ENCODE measurements around the gene TMEM131L. TPM values are rescaled to one million over a fixed set of nuclear protein-coding genes. Genes with fewer than 3 reads are reported as not detected.

The TMEM131L gene
- total RNA-seq, 2 experiments from 2014 or later, result 37.6 to 41.6 TPM

- Mint-ChIP-seq H3K9me3 (peaks cover 6% of the 10 kb centered on the region), H3K4me3 (no peak overlapping the region), H3K27ac (peak overlapping the region; percentile 97), H3K4me1 (ENCODE audit: low read depth) (peaks cover 93% of the 10 kb centered on the region), H3K27me3 (ENCODE audit: low read depth) (no peaks in the 10 kb centered on the region), H3K36me3 (ENCODE audit: low read depth) (peaks cover 19% of the 10 kb centered on the region)
- intact Hi-C loops (cut with micrococcal nuclease), result loop anchor here (1.0 kb wide), 1 partner anchor 10 kb away; no protein-coding TSS in a partner anchor
- CTCF ChIA-PET, result interaction anchor here (0.7 to 5.7 kb wide), 15 partner anchors 11 to 203 kb away, joined by 3 to 30 read pairs (median 4); partner anchors contain the start of gene TMEM131L
- no peak for DNase-seq
Observed at GRCh38 chr4:153531000-153531358, 64.8 kb downstream of the TMEM131L start.

DNA sequence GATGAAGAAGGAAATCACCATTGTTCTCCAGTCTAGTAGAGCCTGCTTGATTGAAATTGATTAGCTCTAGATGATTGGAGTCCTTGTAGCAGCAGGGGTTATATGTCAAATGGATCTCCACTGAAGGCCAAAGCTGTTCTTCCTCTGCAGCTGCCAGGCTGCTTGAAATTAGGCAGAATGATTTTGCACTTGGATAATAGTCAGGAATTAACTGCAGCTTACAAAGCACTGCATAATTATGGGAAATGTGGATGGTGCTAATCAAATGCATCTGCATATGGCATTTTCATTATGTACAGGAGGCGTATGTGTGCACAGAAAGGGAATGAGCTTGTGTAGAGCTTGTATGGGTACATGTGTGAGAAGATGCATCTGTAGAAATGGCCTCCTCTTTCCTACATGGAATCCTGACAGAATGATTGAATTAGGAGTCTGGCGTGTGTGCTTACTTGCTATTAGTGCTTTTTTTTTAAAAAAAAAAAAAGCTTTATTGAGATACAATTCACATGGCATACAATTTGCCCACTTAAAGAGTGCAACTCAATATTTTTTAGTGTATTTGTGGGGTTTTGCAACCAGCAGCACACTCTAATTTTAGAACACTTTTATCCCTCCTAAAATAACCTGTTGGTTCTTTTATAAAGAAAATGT lies 65.9 kb downstream of the TMEM131L start:
- CTCF ChIA-PET, result interaction anchor here (1.0 to 5.7 kb wide), 8 partner anchors 10 to 99 kb away, joined by 3 to 30 read pairs (median 6); partner anchors contain the start of gene TMEM131L
- H3K36me3 Mint-ChIP-seq (ENCODE audit: low read depth), result peaks cover 11% of the 10 kb centered on the region
- no peak for DNase-seq
- peak overlapping the region; percentile 1 for H3K27ac Mint-ChIP-seq
- H3K4me3 Mint-ChIP-seq, result no peak overlapping the region
- no peaks in the 10 kb centered on the region for H3K9me3 Mint-ChIP-seq
- intact Hi-C loops (cut with micrococcal nuclease), result no loop called here
- H3K27me3 Mint-ChIP-seq (ENCODE audit: low read depth), result no peaks in the 10 kb centered on the region
- peaks cover 91% of the 10 kb centered on the region for H3K4me1 Mint-ChIP-seq (ENCODE audit: low read depth)

GRCh38 chr4:153532636-153533035 lies 66.5 kb downstream of the TMEM131L start:
- Mint-ChIP-seq H3K9me3 (no peaks in the 10 kb centered on the region), H3K4me1 (ENCODE audit: low read depth) (peaks cover 89% of the 10 kb centered on the region), H3K27ac (no peak overlapping the region), H3K36me3 (ENCODE audit: low read depth) (peaks cover 8% of the 10 kb centered on the region), H3K27me3 (ENCODE audit: low read depth) (no peaks in the 10 kb centered on the region), H3K4me3 (no peak overlapping the region)
- DNase-seq, result no peak
- CTCF ChIA-PET, result interaction anchor here (1.0 to 5.7 kb wide), 4 partner anchors 9 to 100 kb away, joined by 3 to 30 read pairs (median 14); partner anchors contain the start of gene TMEM131L
- intact Hi-C loops (cut with micrococcal nuclease), result no loop called here

DNA sequence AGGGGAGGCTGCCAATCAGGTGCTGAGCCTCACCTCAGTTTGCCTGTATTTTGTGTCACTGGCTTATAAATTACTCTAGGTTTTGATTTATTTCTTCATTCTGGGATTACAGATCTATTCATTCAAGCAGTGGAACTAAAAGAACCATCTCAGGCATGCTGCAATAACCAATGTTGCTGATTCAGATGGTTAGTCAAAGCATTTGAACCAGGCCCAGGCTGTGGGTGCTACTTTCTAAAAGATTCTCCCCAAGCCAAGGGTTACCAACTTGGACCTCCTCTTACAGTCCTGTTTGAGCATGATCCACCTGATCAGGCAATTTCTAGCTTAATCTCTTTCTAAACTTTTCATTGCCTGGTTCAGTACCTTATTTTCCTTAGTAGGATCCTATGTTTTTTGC lies 67.2 kb downstream of the TMEM131L start:
- Mint-ChIP-seq H3K36me3 (ENCODE audit: low read depth) (peaks cover 8% of the 10 kb centered on the region), H3K27ac (peak overlapping the region; percentile 60), H3K9me3 (no peaks in the 10 kb centered on the region), H3K4me3 (no peak overlapping the region), H3K27me3 (ENCODE audit: low read depth) (no peaks in the 10 kb centered on the region), H3K4me1 (ENCODE audit: low read depth) (peaks cover 89% of the 10 kb centered on the region)
- peak; percentile 33 for DNase-seq
- CTCF ChIA-PET, result interaction anchor here (1.2 to 5.7 kb wide), 3 partner anchors 9 to 100 kb away, joined by 3 to 30 read pairs (median 7); partner anchors contain the start of gene TMEM131L
- intact Hi-C loops (cut with micrococcal nuclease), result no loop called here

DNA sequence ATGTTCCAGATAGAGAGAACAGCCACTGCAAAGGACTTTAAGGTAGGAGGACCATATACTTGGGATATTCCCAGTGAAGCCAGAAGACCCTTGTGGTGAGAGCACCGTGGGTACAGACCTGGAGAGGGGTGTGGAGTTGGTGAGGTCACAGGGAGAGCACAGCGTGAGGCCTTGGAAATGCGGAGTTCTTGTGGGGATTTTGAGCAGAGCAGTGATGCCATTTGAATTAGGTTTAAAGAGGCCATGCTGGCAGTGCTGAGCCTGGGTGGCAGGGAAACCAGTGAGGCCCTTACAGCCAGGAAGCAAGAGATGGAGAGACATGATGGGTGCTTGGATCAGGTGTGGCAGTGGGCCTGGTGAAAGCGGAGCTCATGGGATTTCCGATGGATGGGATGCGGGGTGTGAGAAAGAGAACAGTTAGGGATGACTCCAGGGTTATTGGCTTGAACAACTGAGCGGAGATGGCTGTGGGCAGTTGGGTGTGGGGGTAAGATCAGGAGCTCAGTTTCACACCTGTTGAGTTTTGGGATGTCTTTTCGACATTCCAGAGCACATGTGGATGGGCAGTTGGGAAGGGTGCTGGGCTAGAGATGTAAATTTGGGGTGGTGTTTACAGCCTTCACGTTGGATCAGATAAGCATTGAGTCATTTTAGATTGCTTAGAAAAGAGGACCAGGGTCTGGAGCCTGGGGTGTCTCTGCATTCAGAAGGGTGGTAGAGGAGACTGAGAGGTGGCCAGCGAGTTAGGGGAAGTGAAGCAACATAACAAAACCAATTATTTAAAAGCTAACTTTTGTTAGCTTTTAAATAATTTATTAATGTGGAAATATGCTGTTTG lies 68.9 kb downstream of the TMEM131L start:
- CTCF ChIA-PET, result interaction anchor here (0.8 to 2.6 kb wide), 11 partner anchors 7 to 189 kb away, joined by 3 to 19 read pairs (median 3); no protein-coding TSS in a partner anchor
- Mint-ChIP-seq H3K36me3 (ENCODE audit: low read depth) (peaks cover 8% of the 10 kb centered on the region), H3K4me3 (no peak overlapping the region), H3K27ac (peak overlapping the region; percentile 80), H3K4me1 (ENCODE audit: low read depth) (peaks cover 85% of the 10 kb centered on the region), H3K9me3 (no peaks in the 10 kb centered on the region), H3K27me3 (ENCODE audit: low read depth) (no peaks in the 10 kb centered on the region)
- no peak for DNase-seq
- intact Hi-C loops (cut with micrococcal nuclease), result no loop called here

GRCh38 chr4:153535772-153536513 lies 69.8 kb downstream of the TMEM131L start:
- no peak overlapping the region for H3K4me3 Mint-ChIP-seq
- CTCF ChIA-PET, result interaction anchor here (0.7 to 2.6 kb wide), 12 partner anchors 9 to 190 kb away, joined by 3 to 19 read pairs (median 3); no protein-coding TSS in a partner anchor
- intact Hi-C loops (cut with micrococcal nuclease), result no loop called here

DNA sequence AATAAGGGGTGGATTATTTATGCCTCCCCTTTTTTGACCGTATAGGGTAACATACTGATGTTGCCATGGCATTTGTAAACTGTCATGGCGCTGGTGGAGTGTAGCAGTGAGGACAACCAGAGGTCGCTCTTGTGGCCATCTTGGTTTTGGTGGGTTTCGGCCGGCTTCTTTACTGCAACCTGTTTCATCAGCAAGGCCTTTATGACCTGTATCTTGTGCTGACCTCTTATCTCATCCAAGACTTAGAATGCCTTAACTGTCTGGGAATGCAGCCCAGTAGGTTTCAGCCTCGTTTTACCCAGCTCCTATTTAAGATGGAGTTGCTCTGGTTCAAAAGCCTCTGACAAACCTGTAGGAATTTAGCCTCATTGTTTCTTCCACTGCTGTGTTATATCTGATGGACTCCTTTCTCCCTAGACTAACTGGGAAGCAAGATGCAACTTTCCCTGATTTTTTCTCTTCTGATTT lies 71.4 kb downstream of the TMEM131L start:
- Mint-ChIP-seq H3K36me3 (ENCODE audit: low read depth) (peaks cover 13% of the 10 kb centered on the region), H3K9me3 (no peaks in the 10 kb centered on the region), H3K4me3 (no peak overlapping the region), H3K27me3 (ENCODE audit: low read depth) (no peaks in the 10 kb centered on the region), H3K4me1 (ENCODE audit: low read depth) (peaks cover 90% of the 10 kb centered on the region), H3K27ac (peak overlapping the region; percentile 65)
- intact Hi-C loops (cut with micrococcal nuclease), result no loop called here
- CTCF ChIA-PET, result interaction anchor here (1.5 kb wide), 1 partner anchor 37 kb away, joined by 3 read pairs; no protein-coding TSS in a partner anchor
- no peak for DNase-seq

More at GRCh38 chr4:153535772-153536513, 69.8 kb downstream of the TMEM131L start:
- H3K4me1 Mint-ChIP-seq (ENCODE audit: low read depth), result peaks cover 85% of the 10 kb centered on the region
- H3K27me3 Mint-ChIP-seq (ENCODE audit: low read depth), result no peaks in the 10 kb centered on the region
- peaks cover 8% of the 10 kb centered on the region for H3K36me3 Mint-ChIP-seq (ENCODE audit: low read depth)
- no peaks in the 10 kb centered on the region for H3K9me3 Mint-ChIP-seq
- H3K27ac Mint-ChIP-seq, result peak overlapping the region; percentile 54
- no peak for DNase-seq

- Mint-ChIP-seq H3K4me1 (ENCODE audit: low read depth) (peaks cover 88% of the 10 kb centered on the region), H3K27ac (peak overlapping the region; percentile 21), H3K9me3 (no peaks in the 10 kb centered on the region), H3K27me3 (ENCODE audit: low read depth) (no peaks in the 10 kb centered on the region), H3K4me3 (no peak overlapping the region), H3K36me3 (ENCODE audit: low read depth) (peaks cover 15% of the 10 kb centered on the region)
- no peak for DNase-seq
- intact Hi-C loops (cut with micrococcal nuclease), result no loop called here
- CTCF ChIA-PET, result interaction anchor here (1.5 kb wide), 1 partner anchor 36 kb away, joined by 3 read pairs; no protein-coding TSS in a partner anchor
Observed at GRCh38 chr4:153538487-153539357, 72.6 kb downstream of the TMEM131L start.

- no peaks in the 10 kb centered on the region for H3K27me3 Mint-ChIP-seq (ENCODE audit: low read depth)
- peak overlapping the region; percentile 21 for H3K27ac Mint-ChIP-seq
- intact Hi-C loops (cut with micrococcal nuclease), result no loop called here
- peaks cover 16% of the 10 kb centered on the region for H3K36me3 Mint-ChIP-seq (ENCODE audit: low read depth)
- H3K4me1 Mint-ChIP-seq (ENCODE audit: low read depth), result peaks cover 85% of the 10 kb centered on the region
- H3K9me3 Mint-ChIP-seq, result no peaks in the 10 kb centered on the region
- no peak for DNase-seq
- CTCF ChIA-PET, result no interaction called here
- no peak overlapping the region for H3K4me3 Mint-ChIP-seq
Observed at GRCh38 chr4:153539422-153539821, 73.3 kb downstream of the TMEM131L start.

DNA sequence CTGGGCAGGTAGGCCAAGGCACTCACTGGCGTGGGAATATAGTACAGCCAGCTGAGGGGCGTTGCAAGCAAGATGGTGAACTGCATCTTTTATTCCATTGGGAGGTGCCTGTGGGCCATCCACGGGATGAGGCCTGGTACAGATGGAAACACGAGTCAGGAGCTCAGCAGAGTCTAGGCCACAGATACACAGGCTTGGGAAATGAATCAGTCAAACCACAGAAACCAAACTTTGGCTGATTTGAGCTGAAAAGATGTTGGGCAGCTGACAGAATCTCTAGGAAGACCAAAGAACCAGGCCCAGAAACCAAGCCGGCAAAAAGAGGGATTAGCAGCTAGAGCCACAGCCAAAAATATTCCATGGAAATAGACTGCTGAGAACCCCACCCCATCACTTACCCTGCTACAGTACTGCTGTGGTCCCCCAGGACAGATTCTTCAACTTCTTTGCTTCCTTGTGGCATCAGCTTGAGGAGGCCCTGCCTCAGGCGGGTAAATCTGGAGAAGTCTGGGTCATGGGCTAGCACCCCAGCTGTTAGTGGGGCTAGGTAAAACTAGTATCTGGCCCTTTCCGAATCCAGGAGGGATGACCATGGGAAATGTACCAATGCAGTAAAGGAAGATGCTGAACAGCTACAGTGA lies 75.4 kb downstream of the TMEM131L start:
- CTCF ChIA-PET, result interaction anchor here (0.5 to 3.3 kb wide), 16 partner anchors 7 to 109 kb away, joined by 3 to 22 read pairs (median 4); partner anchors contain the start of gene TMEM131L
- Mint-ChIP-seq H3K27me3 (ENCODE audit: low read depth) (no peaks in the 10 kb centered on the region), H3K4me3 (no peak overlapping the region), H3K4me1 (ENCODE audit: low read depth) (peaks cover 78% of the 10 kb centered on the region), H3K9me3 (no peaks in the 10 kb centered on the region), H3K27ac (peak overlapping the region; percentile 27), H3K36me3 (ENCODE audit: low read depth) (peaks cover 17% of the 10 kb centered on the region)
- intact Hi-C loops (cut with micrococcal nuclease), result loop anchor here (1.0 kb wide), 2 partner anchors 11 to 33 kb away; no protein-coding TSS in a partner anchor
- DNase-seq, result peak; percentile 54
